GM11168 (cell line): Measurements from ENCODE around the gene CDC34.

Source experiments
- in situ Hi-C: fragments of 300-500 bp; cut with MboI; formaldehyde crosslinking; loops from one replicate; pipeline ENCODE4 v1.12.0; 2022; ENCODE audit warnings: low sequenced_read_pairs; ENCODE audit not compliant: unreplicated experiment

CDC34 gene

GRCh38 chr19:582497-583197, 51.1 kb downstream of the CDC34 start:
- in situ Hi-C loops: loop anchor here (25.0 kb wide), 1 partner anchor 155 kb away; no protein-coding TSS in a partner anchor

GRCh38 chr19:583198-583967, 51.8 kb downstream of the CDC34 start:
- in situ Hi-C loops: loop anchor here (25.0 kb wide), 1 partner anchor 154 kb away; no protein-coding TSS in a partner anchor

GRCh38 chr19:583968-584239, 52.3 kb downstream of the CDC34 start:
- in situ Hi-C loops: loop anchor here (25.0 kb wide), 1 partner anchor 153 kb away; no protein-coding TSS in a partner anchor

- in situ Hi-C loops: loop anchor here (25.0 kb wide), 1 partner anchor 153 kb away; no protein-coding TSS in a partner anchor
These were observed 52.9 kb downstream of the CDC34 start for GRCh38 chr19:584240-585001.

- in situ Hi-C loops: loop anchor here (25.0 kb wide), 1 partner anchor 152 kb away; no protein-coding TSS in a partner anchor
These were observed 53.6 kb downstream of the CDC34 start for GRCh38 chr19:585146-585545.

GRCh38 chr19:585551-586110, 54.1 kb downstream of the CDC34 start:
- in situ Hi-C loops: loop anchor here (25.0 kb wide), 1 partner anchor 152 kb away; no protein-coding TSS in a partner anchor

GRCh38 chr19:588093-588740, 56.7 kb downstream of the CDC34 start:
- in situ Hi-C loops: loop anchor here (25.0 kb wide), 1 partner anchor 149 kb away; no protein-coding TSS in a partner anchor

- in situ Hi-C loops: loop anchor here (25.0 kb wide), 1 partner anchor 148 kb away; no protein-coding TSS in a partner anchor
These were observed 57.5 kb downstream of the CDC34 start for GRCh38 chr19:588741-589692.

GRCh38 chr19:589693-590395, 58.3 kb downstream of the CDC34 start, which contains the start of gene HCN2:
HCN2 (plus strand) TSS chr19:589881; CDS start chr19:589946, 65 bp downstream.
- in situ Hi-C loops: loop anchor here (25.0 kb wide), 1 partner anchor 147 kb away; no protein-coding TSS in a partner anchor

GRCh38 chr19:590396-590745, 58.8 kb downstream of the CDC34 start:
- in situ Hi-C loops: loop anchor here (25.0 kb wide), 1 partner anchor 147 kb away; no protein-coding TSS in a partner anchor

- in situ Hi-C loops: loop anchor here (25.0 kb wide), 1 partner anchor 147 kb away; no protein-coding TSS in a partner anchor
These were observed 59.2 kb downstream of the CDC34 start for GRCh38 chr19:590750-591098.

- in situ Hi-C loops: loop anchor here (25.0 kb wide), 1 partner anchor 146 kb away; no protein-coding TSS in a partner anchor
These were observed 59.8 kb downstream of the CDC34 start for GRCh38 chr19:591099-591958.
